ENCODE data around the gene CHPT1. TPM values are rescaled to one million over a fixed set of nuclear protein-coding genes. Genes with fewer than 3 reads are reported as not detected.

Gene CHPT1
- total and polyA plus RNA-seq, 2 of the 13 experiments (the other 11 are each of a cell fraction or from before 2014, with no cell fraction given) = 117 to 178 TPM

GRCh38 chr12:101697197-101697929, at the start of gene CHPT1 (continued):
- TF ChIP-seq HMGXB3 (CRISPR knock-in tag; IDR thresholded peaks at IDR 0.05; ENCODE audit: borderline replicate concordance) (no peak), ZNF350 (CRISPR knock-in tag; IDR thresholded peaks at IDR 0.05; ENCODE audit: borderline replicate concordance, low read depth) (no peak; the same call in 1 of the 2 replicates), KLF12 (CRISPR knock-in tag; IDR thresholded peaks at IDR 0.05; ENCODE audit: borderline replicate concordance) (no peak), KLF11 (CRISPR knock-in tag; IDR thresholded peaks at IDR 0.05) (no peak), ZSCAN12 (CRISPR knock-in tag; IDR thresholded peaks at IDR 0.05) (no peak), ZFX (CRISPR knock-in tag; IDR thresholded peaks at IDR 0.05; ENCODE audit: low read depth) (peak; percentile 70), EP300 (IDR thresholded peaks at IDR 0.05; ENCODE audit: low read depth in 2 of 2, low read length in 2 of 2) (0 out of 4 replicates have a peak, but pooled peaks of 1 of the 2 experiments have one; percentile 39), EP300 (CRISPR knock-in tag; IDR thresholded peaks at IDR 0.05; ENCODE audit: borderline replicate concordance) (no peak; the same call in 1 of the 2 replicates), ZNF142 (CRISPR knock-in tag; IDR thresholded peaks at IDR 0.05) (no peak), ZNF343 (CRISPR knock-in tag; IDR thresholded peaks at IDR 0.05) (no peak), ZNF276 (CRISPR knock-in tag; IDR thresholded peaks at IDR 0.05; ENCODE audit: low read depth) (no peak), TEF (CRISPR knock-in tag; IDR thresholded peaks at IDR 0.05) (peak; percentile 55; the same call in 1 of the 2 replicates), POLR2AphosphoS2 (IDR thresholded peaks at IDR 0.05; ENCODE audit: low read depth, low read length) (no peak), ZKSCAN5 (CRISPR knock-in tag; IDR thresholded peaks at IDR 0.05) (no peak), FOXP1 (IDR thresholded peaks at IDR 0.05) (no peak), FOXP1 (CRISPR knock-in tag; IDR thresholded peaks at IDR 0.05) (no peak), ZNF713 (CRISPR knock-in tag; IDR thresholded peaks at IDR 0.05) (no peak)
